ENCODE data around the gene DDX1.

DDX1 gene

DNA sequence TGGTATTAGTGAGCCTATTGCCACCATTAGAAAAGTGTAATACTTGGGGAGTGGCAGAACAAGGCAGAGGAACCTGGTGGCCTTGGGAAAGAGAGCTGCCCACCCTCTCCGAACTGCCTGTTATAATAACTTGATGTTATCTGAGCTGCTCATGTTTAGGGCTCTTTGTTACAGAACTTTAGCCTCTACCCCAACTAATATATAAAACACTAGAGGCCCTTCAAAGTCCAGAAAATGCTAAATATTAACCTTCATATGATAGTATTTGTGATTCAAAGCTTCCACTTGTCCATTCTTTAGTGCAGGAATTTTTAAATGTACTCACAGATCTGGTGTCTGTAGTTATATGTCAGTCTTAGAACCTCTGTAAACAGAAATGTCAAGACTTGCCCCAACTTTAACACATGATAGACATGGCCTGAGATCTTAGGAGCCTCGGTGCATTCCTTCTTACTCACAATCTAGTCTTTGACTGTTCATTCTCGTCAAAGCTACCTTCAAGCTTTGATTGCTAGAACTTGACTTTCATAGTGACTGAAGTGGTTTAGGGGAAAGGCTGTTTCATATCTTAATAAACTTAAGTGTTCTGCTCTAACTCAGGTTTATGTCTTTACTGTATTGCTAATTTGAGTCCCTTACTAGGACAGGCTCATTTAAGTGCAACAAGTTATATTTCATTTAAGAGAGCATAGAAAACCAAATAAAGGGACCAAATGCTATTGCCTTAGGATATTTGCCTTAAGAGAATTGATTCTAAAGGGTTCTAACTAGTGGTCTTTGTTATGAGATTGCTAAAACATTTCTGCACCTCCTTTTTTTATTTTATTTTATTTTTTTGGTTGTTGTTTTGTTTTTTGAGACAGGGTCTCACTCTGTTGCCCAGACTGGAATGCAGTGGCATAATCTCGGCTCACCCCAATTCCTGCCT lies 41.6 kb downstream of the DDX1 start:
- DNase-seq, result no peak

DNA sequence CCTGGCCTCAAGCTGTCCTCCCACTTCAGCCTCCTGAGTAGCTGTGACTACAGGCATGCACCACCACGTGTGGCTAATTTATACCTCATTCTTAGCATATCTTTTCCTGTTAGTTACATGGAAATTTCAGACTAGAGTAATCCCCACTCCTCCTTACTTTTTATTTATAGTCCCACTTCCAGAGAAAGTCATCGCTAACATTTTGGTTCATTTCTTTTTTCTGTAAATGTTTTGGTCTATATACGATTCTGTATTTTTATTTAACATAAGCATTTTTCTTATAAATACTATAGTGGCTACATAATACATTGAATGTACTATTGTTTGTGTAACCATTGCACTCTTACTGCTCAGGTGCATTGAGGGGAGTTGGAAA lies 42.3 kb downstream of the DDX1 start:
- DNase-seq, result no peak

DNA sequence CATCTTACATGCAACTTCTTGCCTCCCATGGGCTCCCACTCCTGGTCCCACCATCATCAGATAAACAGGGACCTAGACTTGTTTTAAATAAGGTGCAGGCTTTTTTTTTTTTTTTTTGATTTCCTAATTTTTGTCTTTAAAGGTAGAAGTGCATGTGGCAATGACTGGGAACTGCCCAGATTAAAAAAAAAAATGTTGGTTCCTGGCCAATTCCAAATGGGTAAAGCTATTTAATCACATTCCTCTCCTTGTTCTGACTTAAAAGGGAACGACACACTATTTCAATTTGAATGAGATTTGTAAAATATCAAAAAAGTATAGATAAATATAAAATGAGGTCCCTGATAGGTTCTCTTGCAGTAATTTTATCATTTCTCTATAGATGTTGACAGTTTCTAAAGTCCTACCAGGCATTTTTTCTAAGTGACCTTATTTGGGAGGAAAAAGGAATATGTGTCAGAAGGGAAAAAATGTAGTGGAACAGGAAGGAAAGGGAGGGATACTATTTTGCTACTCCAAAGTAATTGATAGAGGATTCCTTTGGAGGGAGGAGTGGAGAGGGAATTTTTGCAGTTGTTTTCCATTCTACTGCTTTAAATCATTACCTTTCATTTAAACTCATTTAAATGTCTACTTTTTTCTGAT lies 43.3 kb downstream of the DDX1 start:
- no peak for DNase-seq

GRCh38 chr2:15636972-15637785 lies 45.5 kb downstream of the DDX1 start:
- DNase-seq, result peak; percentile 55

DNA sequence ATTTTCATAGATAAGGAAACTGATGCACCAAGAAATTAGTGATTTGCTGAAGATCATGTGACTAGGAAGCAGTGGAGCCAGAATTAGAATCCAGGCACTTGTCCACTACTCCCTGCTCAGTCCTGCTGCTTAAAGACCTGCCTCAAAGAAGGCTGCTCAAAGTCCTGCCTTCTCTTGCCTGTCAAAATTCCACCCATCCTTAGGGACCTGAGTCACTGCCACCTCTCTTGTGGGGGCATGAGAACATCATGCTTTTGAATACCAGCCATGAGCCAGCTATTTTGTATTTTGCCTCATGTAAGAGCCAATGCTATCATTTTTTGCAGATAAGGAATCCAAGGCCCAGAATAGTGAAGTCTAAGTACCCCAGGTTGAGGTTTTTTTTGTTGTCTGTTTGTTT lies 47.1 kb downstream of the DDX1 start:
- no peak for DNase-seq

GRCh38 chr2:15639323-15640251 lies 47.9 kb downstream of the DDX1 start:
- no peak for DNase-seq

- DNase-seq, result no peak
Observed at GRCh38 chr2:15640261-15640711, 48.6 kb downstream of the DDX1 start.

- DNase-seq, result no peak
Observed at GRCh38 chr2:15640784-15641183, 49.1 kb downstream of the DDX1 start.

DNA sequence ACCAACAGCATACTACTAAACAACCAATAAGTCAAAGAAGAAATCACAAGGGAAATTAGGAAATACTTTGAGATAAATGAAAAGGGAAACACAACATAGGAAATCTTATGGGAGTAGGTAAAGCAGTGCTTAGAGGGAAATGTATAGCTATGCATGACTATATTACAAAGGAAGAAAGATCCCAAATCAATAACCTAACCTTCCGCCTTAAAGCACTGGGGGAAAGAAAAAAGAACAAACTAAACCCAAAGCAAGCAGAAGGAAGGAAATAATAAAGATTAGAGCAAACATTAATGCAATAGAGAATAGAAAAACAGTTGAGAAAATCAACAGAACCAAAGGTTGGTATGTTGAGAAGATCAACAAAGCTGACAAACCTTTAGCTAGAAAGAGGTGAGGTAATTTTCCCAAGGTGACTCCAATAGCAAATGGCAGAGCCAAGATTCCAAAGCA lies 49.9 kb downstream of the DDX1 start:
- no peak for DNase-seq

GRCh38 chr2:15642011-15642814 lies 50.5 kb downstream of the DDX1 start:
- DNase-seq, result no peak

DNA sequence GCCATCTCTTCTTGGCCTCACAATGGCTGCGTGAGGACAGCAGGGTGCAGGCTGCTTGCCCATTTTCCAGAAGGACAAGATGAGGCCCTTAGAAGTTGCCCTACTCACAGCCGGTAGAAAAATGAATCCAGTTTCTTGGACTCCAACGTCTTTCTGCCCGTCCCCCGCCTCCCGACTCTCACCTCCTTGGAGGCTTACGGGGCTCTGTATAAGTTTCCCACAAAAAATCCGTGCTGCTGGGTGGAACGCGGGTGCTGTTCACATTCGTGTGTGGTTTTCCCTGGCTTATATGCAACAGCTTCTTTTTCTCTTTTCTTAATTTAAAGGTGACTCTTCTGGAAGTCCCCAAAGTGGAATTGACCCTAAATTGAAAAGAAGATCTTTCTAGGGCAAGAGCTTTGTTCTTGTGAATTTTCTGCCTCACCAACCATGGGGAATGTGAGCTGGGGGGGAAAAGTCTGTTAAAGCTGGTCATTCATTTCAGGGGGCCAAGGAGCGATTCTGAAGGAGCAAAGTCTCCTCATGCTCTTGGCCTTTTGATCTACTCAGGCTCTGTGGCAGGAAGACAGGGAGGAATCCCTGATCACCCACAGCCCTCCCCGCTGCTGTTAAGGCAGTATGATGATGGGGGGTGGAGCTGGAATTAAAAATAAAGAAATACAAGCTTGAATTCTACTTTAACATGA lies 51.3 kb downstream of the DDX1 start:
- no peak for DNase-seq

GRCh38 chr2:15643791-15644585 lies 52.3 kb downstream of the DDX1 start:
- DNase-seq, result no peak

DNA sequence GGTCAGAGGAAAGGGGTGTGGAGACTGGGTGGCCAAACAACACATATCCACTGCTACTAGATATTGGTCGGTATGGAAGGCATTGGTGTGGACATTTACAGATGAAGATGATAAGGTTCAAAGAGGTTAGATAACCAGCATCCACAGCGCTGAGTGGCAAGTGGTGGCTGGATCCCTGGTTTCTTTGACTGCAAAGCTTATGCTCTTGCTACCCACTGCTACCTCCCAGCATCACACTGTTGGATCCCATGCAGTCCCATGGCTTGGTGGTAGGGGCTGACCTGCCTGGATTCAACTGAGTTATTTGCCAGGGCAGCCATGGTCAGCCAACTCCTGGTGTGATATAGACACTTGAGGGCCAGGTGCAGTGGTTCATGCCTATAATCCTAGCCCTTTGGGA lies 53.6 kb downstream of the DDX1 start:
- DNase-seq, result no peak

- DNase-seq, result no peak
Observed at GRCh38 chr2:15645720-15646385, 54.2 kb downstream of the DDX1 start.

GRCh38 chr2:15646661-15647060 lies 55.0 kb downstream of the DDX1 start:
- no peak for DNase-seq

- no peak for DNase-seq
Observed at GRCh38 chr2:15647622-15648590, 56.2 kb downstream of the DDX1 start.

GRCh38 chr2:15648593-15649525 lies 57.2 kb downstream of the DDX1 start:
- DNase-seq, result no peak

Measured in activated naive CD4-positive, alpha-beta T cell treated with anti-CD3 and anti-CD28 coated beads, Interleukin-2, amount 50 U/mL, for 16 hours (primary cell).